Stimulated activated naive CD8-positive, alpha-beta T cell treated with anti-CD3 and anti-CD28 coated beads, Interleukin-15, amount 100 ng/mL, for 72 hours (primary cell): ENCODE measurements around the gene FBXL16.

Source experiments
- ATAC-seq: fragments of 150-1000 bp; cut with Tn5 transposase; 2 replicates; pipeline ENCODE4 v1.10.0; 2021; ENCODE audit warnings: mild to moderate bottlenecking, moderate library complexity
- DNase-seq, 2 donors: peaks; one replicate each; pipeline ENCODE4 v3.0.0; 2021 to 2022
- H3K27ac Mint-ChIP-seq, 2 donors: one replicate each; pipeline ENCODE4 v1.8.0; 2022; ENCODE audit warnings: mild to moderate bottlenecking in 2 of 2, mixed read lengths in 2 of 2, moderate library complexity in 2 of 2
- H3K27me3 Mint-ChIP-seq: one replicate; pipeline ENCODE4 v1.8.0; 2022; ENCODE audit warnings: mixed read lengths
- H3K4me1 Mint-ChIP-seq: one replicate; pipeline ENCODE4 v1.8.0; 2022; ENCODE audit warnings: mild to moderate bottlenecking, mixed read lengths
- H3K4me3 Mint-ChIP-seq, 2 donors: one replicate each; pipeline ENCODE4 v1.8.0; 2022; ENCODE audit warnings: mild to moderate bottlenecking in 2 of 2, mixed read lengths in 2 of 2, moderate library complexity in 1 of 2
- H3K9me3 Mint-ChIP-seq, 2 donors: one replicate each; pipeline ENCODE4 v1.8.0; 2022; ENCODE audit warnings: mixed read lengths in 2 of 2

Gene FBXL16

GRCh38 chr16:674968-675883, 30.4 kb downstream of the FBXL16 start, which contains the start of gene RHBDL1:
RHBDL1 (plus strand) TSS chr16:675671; CDS start chr16:675791, 120 bp downstream.
- H3K9me3 Mint-ChIP-seq, result no peaks in the 10 kb centered on the region
- peaks cover 19% of the 10 kb centered on the region for H3K27me3 Mint-ChIP-seq
- no peak within 1 kb of the TSS for H3K27ac Mint-ChIP-seq
- peaks cover 20% of the 10 kb centered on the region for H3K4me1 Mint-ChIP-seq
- ATAC-seq (no peak), DNase-seq (no peak)
- H3K4me3 Mint-ChIP-seq, result peak within 1 kb of the TSS; percentile 15 to 61

- no peak for ATAC-seq
- Mint-ChIP-seq H3K27ac (no peak overlapping the region), H3K9me3 (no peaks in the 10 kb centered on the region), H3K27me3 (peaks cover 19% of the 10 kb centered on the region), H3K4me1 (peaks cover 25% of the 10 kb centered on the region), H3K4me3 (no peak overlapping the region)
- no peak for DNase-seq
Observed at GRCh38 chr16:674214-674881, 31.3 kb downstream of the FBXL16 start.

GRCh38 chr16:673399-673991, 32.1 kb downstream of the FBXL16 start:
- ATAC-seq, result no peak
- H3K27me3 Mint-ChIP-seq, result peaks cover 19% of the 10 kb centered on the region
- H3K9me3 Mint-ChIP-seq, result no peaks in the 10 kb centered on the region
- no peak overlapping the region for H3K4me3 Mint-ChIP-seq
- no peak overlapping the region for H3K27ac Mint-ChIP-seq
- DNase-seq, result no peak
- peaks cover 25% of the 10 kb centered on the region for H3K4me1 Mint-ChIP-seq

GRCh38 chr16:672851-673250, 32.8 kb downstream of the FBXL16 start:
- H3K27me3 Mint-ChIP-seq, result peaks cover 19% of the 10 kb centered on the region

DNA sequence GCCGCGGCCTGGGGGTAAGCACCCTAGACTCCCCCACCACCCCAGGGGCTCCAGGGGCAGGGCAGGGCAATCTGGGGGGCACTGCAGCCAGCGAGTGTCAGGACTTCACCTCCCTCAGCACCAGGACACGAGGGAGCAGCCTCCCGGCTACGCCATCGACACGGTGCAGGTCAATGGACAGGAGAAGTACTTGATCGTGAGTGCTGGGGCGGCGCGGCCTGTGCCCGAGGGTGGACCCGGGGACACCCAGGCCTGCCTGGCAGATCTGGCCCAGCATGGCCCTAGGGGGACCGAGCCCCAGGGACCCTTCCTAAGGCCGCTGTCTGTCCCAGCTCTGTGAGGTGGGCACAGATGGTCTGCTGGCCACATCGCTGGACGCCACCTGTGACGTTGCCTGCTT, 33.2 kb downstream of the FBXL16 start:
- no peak for DNase-seq
- ATAC-seq, result no peak
- H3K4me1 Mint-ChIP-seq, result peaks cover 31% of the 10 kb centered on the region
- H3K9me3 Mint-ChIP-seq, result no peaks in the 10 kb centered on the region
- peaks cover 19% of the 10 kb centered on the region for H3K27me3 Mint-ChIP-seq
- H3K27ac Mint-ChIP-seq, result no peak overlapping the region
- H3K4me3 Mint-ChIP-seq, result no peak overlapping the region

More at GRCh38 chr16:672851-673250, 32.8 kb downstream of the FBXL16 start:
- Mint-ChIP-seq H3K27ac (no peak overlapping the region), H3K4me1 (peaks cover 26% of the 10 kb centered on the region), H3K9me3 (no peaks in the 10 kb centered on the region), H3K4me3 (no peak overlapping the region)
- DNase-seq (no peak), ATAC-seq (no peak)

- Mint-ChIP-seq H3K27ac (no peak overlapping the region), H3K4me1 (peaks cover 31% of the 10 kb centered on the region), H3K9me3 (no peaks in the 10 kb centered on the region), H3K4me3 (no peak overlapping the region), H3K27me3 (peaks cover 10% of the 10 kb centered on the region)
- DNase-seq, result no peak
- no peak for ATAC-seq
Observed at GRCh38 chr16:671353-672131, 34.1 kb downstream of the FBXL16 start.

GRCh38 chr16:670485-671352, 34.9 kb downstream of the FBXL16 start:
- peak overlapping the region in 1 of 2 donors; percentile 63 for H3K27ac Mint-ChIP-seq
- H3K9me3 Mint-ChIP-seq, result no peaks in the 10 kb centered on the region
- no peak for DNase-seq
- H3K27me3 Mint-ChIP-seq, result peaks cover 10% of the 10 kb centered on the region
- H3K4me1 Mint-ChIP-seq, result peaks cover 31% of the 10 kb centered on the region
- no peak overlapping the region for H3K4me3 Mint-ChIP-seq
- ATAC-seq, result no peak

DNA sequence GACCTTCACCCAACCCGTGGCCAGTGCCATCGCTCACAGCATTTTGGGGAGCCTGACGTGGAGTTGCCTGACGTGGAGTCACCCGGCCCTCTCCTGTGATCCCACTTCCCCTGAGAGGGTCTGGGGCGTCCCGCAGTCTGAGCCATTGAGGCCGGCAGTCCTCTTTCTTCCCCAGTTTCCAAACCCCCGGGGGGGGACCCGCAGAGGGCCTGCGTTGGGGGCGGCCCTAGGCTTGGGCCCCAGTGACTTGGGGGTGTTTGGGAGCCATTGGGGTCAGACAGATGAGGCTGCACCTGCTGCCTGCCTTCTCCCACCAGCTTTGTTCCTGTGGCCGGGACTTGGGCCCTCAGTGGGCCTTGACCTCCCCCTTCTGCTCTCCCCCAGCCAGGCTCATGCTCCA, 35.9 kb downstream of the FBXL16 start:
- Mint-ChIP-seq H3K27me3 (peaks cover under 1% of the 10 kb centered on the region), H3K27ac (peak overlapping the region; percentile 63 to 69), H3K4me1 (peaks cover 23% of the 10 kb centered on the region), H3K9me3 (no peaks in the 10 kb centered on the region), H3K4me3 (peak overlapping the region; percentile 32 to 94)
- ATAC-seq (no peak), DNase-seq (no peak)

- peak overlapping the region; percentile 19 to 96 for H3K27ac Mint-ChIP-seq
- H3K27me3 Mint-ChIP-seq, result no peaks in the 10 kb centered on the region
- peaks cover 22% of the 10 kb centered on the region for H3K4me1 Mint-ChIP-seq
- peak overlapping the region; percentile 84 to 94 for H3K4me3 Mint-ChIP-seq
- DNase-seq, result no peak
- H3K9me3 Mint-ChIP-seq, result no peaks in the 10 kb centered on the region
- peak; percentile 3 for ATAC-seq
Observed at GRCh38 chr16:668519-669171, 37.0 kb downstream of the FBXL16 start.

DNA sequence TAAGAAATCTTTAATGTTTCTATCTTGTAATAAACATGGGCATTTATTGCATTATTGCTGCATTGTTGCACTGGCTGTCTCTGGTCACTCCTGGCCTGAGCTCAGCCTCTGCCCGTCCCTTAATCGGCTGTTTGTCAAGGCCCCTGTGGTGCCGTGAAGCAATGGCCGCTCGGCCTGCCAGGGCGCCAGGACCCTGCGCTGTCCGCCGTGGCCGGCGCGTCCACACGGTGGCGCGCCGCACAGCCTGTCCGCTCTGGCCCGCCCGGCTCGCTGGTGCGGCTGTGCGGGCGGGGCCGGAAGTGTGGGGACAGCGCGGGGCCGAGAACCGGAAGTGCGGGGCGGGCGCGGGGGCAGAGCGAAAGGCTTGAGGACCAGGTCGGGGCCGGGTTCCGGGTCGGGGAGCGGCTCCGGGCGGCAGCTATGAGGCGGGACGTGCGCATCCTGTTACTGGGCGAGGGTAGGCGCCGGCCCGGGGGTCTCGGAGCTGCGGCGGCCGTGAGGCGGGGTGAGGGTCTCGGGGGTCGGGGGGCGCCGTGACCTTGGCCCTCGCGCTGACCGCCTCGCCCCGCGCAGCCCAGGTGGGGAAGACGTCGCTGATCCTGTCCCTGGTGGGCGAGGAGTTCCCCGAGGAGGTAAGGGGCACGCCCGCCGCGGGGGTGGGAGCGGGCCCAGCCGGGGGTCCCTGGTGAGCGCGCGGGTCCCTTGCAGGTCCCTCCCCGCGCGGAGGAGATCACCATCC, 37.7 kb downstream of the FBXL16 start, which contains the start of gene RHOT2:
Gene RHOT2 (plus strand): TSS at position 353 of the 739 bp plus-strand sequence. CDS start 68 bp downstream, at position 421.
- peak; percentile 93 to 95 for DNase-seq
- H3K4me3 Mint-ChIP-seq, result peak within 1 kb of the TSS; percentile 84 to 94
- peak; percentile 92 for ATAC-seq
- H3K27me3 Mint-ChIP-seq, result no peaks in the 10 kb centered on the region
- no peaks in the 10 kb centered on the region for H3K9me3 Mint-ChIP-seq
- H3K4me1 Mint-ChIP-seq, result peaks cover 22% of the 10 kb centered on the region
- peak within 1 kb of the TSS; percentile 83 to 96 for H3K27ac Mint-ChIP-seq

- Mint-ChIP-seq H3K27ac (peak overlapping the region; percentile 83 to 91), H3K9me3 (no peaks in the 10 kb centered on the region), H3K4me3 (peak overlapping the region; percentile 9 to 94), H3K27me3 (no peaks in the 10 kb centered on the region), H3K4me1 (peaks cover 22% of the 10 kb centered on the region)
- DNase-seq (no peak), ATAC-seq (no peak)
Observed at GRCh38 chr16:667113-667779, 38.4 kb downstream of the FBXL16 start.

DNA sequence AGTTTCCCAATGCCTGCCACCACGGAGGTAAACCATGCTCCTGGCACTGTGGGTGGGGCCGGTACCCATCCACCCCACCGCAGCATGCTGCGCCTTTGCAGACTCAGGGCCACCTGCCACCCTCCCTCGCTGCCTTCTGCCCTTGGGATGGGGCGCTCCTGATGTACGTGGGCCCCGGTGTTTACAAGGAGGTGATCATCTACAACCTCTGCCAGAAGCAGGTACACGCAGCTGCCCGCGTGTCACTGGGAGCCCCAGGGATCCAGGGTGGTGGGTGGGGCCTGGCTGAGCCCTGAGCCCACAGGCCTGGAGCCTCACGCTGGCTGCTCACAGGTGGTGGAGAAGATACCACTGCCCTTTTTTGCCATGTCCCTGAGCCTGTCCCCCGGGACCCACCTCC, 39.0 kb downstream of the FBXL16 start:
- Mint-ChIP-seq H3K4me3 (no peak overlapping the region), H3K4me1 (peaks cover 25% of the 10 kb centered on the region), H3K27me3 (no peaks in the 10 kb centered on the region), H3K9me3 (no peaks in the 10 kb centered on the region), H3K27ac (no peak overlapping the region)
- ATAC-seq, result no peak
- DNase-seq, result no peak

DNA sequence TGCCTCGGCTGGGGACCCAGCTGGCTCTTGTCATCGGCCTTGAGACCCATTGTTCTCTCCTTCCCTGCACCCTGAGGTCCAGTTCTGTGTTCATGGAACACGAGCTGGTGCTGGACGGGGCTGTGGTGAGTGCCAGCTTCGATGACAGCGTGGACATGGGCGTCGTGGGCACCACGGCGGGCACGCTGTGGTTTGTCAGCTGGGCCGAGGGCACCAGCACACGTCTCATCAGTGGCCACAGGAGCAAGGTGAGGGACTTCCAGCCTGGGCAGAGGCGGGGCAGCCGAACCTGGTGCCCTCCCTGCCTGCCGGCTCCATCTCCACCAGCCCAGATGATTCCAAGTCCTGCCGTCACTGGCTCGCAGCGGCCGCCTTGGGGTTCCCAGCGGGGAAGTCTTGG, 43.0 kb downstream of the FBXL16 start:
- no peaks in the 10 kb centered on the region for H3K9me3 Mint-ChIP-seq
- no peak overlapping the region for H3K4me3 Mint-ChIP-seq
- peak overlapping the region in 1 of 2 donors; percentile 83 for H3K27ac Mint-ChIP-seq
- DNase-seq, result no peak
- peaks cover 17% of the 10 kb centered on the region for H3K4me1 Mint-ChIP-seq
- ATAC-seq, result no peak
- H3K27me3 Mint-ChIP-seq, result no peaks in the 10 kb centered on the region
